Fibroblast of peridontal ligament (primary cell): ENCODE data around the gene HIRIP3.
"Not testable (repeated sequence)": the region's sequence is repeated elsewhere in the genome, so short reads cannot be mapped to it uniquely, and the experiment has no call there.

ENCODE experiments used
- DNase-seq: peaks from one replicate; pipeline ENCODE4 v3.0.0-alpha.2; 2010; ENCODE audit errors: extremely low read depth

HIRIP3 gene

GRCh38 chr16:29959821-29960220 lies 35.6 kb downstream of the HIRIP3 start:
- not testable (repeated sequence) for DNase-seq

GRCh38 chr16:29959293-29959692 lies 36.1 kb downstream of the HIRIP3 start:
- no peak for DNase-seq

GRCh38 chr16:29958756-29959155 lies 36.7 kb downstream of the HIRIP3 start:
- DNase-seq: no peak

- DNase-seq: no peak
Observed at GRCh38 chr16:29951625-29952365, 43.6 kb downstream of the HIRIP3 start.

- DNase-seq: no peak
Observed at GRCh38 chr16:29950806-29951461, 44.5 kb downstream of the HIRIP3 start.

- DNase-seq: no peak
Observed at GRCh38 chr16:29947897-29948296, 47.5 kb downstream of the HIRIP3 start.

- peak; percentile 99 for DNase-seq
Observed at GRCh38 chr16:29943846-29944799, 51.3 kb downstream of the HIRIP3 start.
